NCI-H774 (cell line): ENCODE data around the gene ACSBG1.

ENCODE experiments used
- DNase-seq: peaks from one replicate; lab custom pipeline; 2025; lab: John Stamatoyannopoulos, UW

Gene ACSBG1

DNA sequence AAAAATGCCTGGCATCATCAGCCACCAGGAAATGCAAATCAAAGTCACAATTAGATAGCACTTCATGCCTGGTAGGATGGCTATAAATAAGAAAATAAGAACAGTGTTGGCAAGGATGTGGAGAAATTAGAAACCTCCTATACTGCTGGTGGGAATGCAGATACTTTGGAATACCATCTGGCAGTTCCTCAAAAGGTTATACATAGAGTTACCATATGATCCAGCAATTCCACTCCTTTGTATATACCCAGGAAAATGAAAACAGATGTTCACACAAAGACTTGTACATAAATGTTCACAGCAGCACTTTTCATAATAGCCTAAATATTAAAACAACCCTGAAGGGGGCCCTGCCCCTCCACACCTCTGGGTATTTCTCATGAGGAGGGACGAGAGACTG lies 13.7 kb downstream of the ACSBG1 start:
- DNase-seq = no peak

DNA sequence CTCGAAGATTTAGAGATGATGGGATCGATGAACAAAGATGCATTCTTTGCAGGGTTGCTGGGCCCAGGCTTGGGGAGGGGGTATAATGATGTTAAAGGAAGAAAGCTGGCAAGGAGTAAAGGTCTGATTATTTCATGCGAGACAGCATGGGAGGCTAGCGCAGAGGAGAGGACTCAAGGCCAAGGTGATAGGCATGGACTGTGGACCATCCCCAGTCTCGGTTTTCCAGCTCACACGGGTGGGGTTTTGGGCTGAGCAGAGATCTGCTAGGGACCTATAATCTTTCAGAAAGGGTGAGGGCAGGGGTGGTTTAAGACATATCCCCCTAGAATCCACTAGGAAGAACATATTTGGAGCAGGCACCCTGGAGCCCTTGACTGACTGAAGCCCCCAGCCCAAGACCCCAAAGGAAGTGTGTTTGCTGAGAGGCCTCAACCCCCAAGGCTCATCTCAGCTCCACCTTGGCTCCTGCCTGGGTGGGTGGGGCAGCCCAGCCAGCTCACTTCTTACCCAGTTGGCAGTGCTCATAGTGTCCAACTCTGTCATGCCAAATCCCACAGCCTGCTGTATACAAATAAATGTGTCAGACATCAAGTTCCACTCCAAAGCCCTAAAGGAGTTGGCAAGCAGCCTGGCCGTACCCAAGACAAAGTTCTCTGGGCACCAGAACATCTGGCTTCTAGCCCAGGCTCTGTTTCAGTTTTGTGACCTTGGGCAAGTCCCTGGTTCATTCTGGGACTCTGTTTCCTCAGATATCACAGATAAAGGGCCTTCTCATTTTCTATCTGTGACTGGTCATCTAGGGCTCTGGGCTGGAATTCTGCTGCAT lies 17.9 kb downstream of the ACSBG1 start:
- DNase-seq = no peak

DNA sequence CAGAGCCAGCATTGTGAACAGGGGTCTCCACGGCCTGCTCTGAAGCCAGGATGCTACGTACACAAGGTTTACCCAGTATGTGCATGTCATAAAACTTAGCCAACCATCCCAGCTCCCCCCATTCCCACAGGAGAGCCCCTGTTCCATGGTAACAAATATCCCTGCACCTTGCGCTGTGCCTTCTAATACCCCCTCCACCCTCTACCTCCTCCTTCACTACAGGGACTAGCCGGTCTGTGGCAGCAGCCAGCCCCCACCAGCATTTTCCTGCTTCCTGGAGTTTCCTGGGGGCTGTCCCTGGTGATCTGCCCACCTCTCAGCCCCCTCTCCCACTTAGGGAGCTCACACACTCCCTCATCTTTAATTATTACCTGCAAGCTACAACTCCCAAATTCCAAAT lies 20.4 kb downstream of the ACSBG1 start:
- no peak for DNase-seq

DNA sequence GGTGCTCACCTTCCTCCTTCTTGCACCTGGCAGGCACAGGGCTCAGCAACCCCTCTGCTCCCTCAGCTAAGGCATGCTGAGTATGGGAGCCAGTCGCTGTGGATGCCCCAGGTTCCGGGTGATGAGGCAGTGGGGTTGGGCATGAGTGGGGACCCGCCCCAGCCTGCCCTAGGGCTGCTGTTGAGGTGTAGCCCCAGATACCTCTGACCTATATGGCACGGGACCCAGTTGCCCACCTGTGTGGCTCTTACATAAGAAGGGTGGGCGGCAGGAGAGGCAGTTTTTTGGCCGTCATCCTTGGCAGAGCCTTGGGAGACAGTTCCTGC lies 21.0 kb downstream of the ACSBG1 start:
- no peak for DNase-seq

DNA sequence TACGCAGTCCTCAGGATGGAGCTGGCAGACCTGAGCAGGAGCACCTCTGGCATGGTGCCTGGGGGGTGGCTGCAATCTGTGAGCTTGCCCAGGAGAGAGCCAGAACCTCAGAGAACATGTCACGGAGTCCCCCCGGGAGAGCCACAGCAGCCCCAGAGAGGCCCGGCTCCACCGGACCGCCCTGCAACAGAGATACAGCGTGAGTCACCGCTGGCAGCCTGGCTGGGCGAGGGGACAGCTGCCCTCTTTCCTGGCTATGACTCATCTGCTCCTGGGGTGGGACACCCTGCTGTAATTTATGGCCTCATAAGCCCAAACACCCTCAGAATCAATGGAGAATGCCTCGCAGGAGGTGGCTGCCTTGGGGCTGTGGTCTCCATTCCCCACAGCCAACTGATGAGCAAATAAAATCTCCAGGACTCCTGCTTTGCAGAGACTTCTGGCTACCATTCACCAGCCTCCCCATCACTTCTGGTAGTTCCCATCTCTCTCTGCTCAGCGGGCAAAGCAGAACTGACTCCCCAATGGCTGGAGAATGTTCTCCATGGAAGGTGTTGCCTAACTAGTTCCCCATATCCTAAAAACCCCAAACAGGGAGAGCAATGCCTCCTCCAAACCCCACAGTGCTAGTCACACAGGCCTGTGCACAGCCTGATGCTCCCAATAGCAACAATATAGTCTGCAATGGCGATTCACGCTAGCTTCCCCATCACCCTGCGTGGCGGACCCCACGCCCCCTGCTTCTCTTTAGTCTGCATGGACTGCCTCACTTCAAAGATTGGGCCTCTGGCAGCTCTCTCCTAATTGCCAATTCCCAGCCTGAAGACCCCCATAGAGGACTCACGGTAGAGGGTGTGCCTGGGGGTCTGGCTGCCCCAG lies 21.6 kb downstream of the ACSBG1 start:
- DNase-seq = no peak

DNA sequence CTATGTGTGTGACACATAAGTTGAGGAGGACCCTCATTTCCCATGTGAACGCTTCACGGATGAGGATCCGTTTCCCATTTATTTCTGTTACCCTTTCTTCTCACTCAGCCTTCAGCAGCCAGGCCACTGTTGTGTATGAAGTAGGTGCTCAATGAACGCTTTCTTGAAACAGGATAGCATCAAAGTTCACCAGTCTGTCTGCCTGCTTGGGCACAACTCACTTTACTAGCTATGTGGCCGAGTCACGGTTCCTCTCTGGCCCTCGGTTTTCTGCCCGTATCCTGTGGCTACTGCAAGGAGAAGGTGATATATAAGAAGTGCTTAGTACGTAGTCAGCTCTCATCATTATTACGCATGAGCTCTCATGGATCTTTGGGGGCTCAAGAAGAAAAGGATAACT lies 22.4 kb downstream of the ACSBG1 start:
- no peak for DNase-seq

DNA sequence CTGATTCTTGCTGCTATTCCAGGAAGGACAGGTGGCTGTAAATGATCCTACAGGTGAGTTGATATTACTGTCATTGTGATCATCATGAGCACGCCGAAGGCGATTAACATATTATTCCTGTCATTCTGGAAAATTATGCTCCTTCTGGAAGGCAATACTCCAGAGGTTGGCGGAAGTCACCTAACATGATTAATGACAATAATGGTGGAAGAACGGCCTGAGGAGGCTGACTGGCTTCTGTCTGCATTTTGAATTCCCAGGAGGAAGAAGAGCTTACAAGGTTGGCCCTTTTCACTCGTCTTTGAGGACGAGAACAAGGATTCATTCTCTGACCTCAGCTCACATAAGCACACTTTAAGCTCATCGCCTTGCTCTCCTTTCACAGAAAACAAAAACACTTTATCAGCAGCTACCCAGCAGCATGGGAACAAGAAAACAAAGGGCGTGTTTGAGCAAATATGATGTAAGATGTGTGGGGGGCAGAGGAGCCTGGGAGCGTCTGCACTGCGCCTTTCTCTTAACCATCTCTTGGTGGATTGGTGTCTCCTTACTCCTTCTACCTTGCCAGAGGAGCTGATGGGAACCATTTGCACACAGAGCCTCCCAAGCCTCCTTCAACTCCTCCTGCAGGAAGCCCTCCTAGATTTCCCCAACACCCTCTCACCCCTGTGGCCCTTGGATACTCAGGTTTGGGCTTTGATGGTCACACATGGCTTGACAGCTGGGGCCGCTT lies 23.0 kb downstream of the ACSBG1 start:
- DNase-seq = no peak

DNA sequence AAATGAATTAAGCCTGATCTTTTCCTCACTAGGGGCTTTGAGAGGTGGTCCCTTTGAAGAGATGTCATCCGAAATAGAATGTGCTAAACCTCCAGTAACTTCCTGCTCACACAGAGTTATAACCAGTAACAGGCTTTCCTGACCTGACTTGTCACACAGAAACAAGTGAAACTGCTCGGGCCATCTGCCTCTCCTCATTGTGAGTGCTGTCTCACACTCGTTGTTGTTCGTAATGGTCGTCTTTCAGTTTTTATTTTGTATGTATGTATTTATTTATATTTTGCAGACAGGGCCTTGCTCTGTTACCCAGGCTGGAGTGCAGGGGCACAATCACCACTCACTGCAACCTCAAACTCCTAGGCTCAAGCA lies 24.0 kb downstream of the ACSBG1 start:
- DNase-seq = no peak

DNA sequence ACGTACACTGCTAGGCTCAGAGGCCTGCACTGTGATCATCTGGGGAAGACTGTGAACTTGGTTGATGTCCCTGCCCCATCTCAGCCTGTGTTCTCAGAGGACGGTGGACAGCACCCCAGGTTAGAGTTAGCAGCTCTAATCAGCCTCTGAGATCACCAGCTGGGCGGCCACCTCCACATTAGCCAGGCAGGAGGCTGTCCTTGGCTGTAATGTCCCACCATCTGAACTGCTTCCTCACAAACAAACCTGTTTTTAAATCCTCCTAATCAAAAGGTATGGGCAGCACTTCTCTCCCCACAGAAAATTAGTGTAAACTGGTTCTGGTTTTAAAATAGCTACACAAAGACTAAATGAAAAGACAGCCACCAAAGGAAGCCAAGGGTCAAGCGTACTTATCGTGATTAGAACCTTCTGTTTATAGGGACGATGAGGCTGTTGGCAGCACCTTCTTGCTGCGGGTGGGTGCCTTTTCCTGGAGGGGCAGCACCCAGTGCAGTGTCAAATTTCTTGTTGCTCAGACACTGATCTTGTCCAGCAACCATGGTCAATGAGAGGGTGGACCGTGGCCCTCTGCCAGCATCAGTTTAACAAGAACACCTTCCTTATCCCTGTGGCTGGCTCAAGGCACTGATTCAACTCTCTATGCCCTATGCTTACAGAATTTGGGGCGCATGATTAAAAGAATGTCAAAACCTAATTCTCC lies 24.6 kb downstream of the ACSBG1 start:
- no peak for DNase-seq

DNA sequence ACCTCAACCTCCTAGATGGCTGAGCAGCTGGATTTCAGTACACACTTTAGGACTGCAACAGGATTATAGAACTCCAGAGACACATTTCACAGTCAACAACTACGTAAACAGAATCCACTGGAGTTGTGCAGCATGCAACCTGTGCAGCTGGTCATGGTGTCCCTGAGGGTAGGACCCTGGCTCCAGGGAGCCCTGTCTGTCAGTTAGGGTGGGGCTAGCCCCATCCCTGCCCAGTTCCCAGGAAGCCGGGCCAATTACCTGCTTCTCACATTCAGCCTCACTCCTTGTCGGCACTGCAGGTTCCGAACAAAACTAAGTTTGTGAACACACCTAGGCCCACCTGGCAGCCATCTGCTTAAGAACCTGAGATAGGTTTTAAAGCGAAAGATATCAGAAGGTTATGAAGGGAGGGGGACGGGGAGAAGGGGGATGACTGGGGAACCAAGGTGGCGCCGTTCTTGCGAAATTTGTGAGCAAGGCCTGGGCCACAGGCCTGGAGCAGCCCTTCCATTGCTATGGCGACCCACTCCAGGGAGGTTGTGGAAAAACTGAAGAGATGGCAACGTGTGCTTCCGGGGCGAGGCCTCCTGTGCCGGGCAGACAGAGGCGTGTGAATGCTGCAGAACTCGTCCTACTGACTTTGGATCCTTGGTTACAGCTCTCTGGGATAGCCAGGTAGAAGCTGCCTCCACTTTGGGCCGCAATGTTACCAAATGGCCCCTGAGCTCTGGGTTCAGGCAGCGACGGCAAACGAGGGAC lies 25.3 kb downstream of the ACSBG1 start:
- DNase-seq = no peak

DNA sequence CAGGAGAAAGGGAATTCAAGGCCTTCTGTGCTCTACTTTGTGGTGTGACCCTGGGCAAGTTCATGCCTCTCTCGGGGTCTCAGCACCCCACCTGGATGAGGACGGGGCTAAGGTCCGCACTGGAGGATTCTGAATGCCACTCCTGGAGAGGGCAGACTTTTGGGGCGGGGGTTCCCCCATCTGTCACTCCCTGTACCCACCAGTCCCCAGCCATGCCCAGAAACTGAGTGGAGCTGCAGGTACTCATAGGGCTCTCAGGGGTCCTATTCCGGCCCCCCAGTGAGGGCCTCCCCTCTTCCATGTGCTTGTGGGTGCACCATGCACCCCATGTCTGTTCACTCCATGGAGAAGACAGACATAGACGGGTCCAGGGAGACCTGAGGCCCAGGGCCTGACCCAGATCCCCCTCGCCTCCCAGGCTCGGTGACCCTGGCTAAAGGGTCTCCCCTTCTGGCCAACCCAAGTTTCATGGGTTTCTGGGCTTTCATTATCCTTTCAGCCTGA lies 26.0 kb downstream of the ACSBG1 start:
- no peak for DNase-seq

DNA sequence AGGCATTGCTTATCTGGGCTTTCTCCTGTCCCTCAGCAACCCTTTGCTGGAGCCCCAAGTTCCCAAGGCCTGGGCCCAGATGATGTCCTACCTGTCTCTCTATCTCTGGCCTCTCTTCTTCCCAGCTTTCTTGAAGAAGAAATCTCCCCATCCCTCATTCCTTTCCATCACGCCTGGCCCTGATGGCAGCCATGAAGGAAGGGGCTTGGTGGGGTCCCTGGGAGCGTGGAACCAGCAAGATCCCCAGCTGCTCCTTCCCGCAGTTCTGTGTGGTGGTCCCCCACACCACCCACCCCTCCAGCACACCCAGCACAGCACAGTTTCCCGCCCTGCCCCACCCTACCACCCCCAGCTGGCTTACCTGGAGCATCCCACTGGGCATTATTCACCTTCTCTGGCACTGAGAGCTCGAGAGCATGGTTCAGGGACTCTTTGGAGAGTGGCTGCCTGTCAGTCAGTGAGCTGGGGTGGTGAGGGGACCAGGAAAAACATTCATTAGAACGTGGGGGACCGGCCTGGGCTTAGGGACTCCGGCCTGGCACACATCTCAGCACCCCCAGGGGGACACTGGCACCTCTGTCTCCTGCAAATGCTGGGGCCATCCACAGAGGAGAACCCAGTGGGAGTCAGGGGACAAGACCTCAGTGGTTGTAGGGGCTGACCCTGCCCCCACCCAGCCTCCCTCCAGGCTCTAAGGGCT lies 26.6 kb downstream of the ACSBG1 start:
- no peak for DNase-seq

DNA sequence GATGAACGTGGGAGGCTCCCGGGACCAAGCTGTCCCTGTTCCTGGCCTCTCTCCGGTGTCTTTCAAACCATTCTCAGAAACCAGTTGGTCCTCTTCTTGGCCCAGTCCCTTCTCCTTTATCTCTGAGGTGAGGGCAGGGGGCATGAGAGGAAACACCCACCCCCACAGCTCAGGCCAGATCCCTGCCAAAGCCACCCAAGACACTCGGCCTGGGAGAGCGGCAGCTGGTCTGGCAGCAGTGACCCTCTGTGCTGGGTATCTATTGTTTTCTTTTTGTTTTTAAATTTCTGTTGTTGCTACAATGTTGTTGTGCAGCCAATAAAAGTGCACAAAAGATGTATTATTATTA lies 27.3 kb downstream of the ACSBG1 start:
- no peak for DNase-seq

DNA sequence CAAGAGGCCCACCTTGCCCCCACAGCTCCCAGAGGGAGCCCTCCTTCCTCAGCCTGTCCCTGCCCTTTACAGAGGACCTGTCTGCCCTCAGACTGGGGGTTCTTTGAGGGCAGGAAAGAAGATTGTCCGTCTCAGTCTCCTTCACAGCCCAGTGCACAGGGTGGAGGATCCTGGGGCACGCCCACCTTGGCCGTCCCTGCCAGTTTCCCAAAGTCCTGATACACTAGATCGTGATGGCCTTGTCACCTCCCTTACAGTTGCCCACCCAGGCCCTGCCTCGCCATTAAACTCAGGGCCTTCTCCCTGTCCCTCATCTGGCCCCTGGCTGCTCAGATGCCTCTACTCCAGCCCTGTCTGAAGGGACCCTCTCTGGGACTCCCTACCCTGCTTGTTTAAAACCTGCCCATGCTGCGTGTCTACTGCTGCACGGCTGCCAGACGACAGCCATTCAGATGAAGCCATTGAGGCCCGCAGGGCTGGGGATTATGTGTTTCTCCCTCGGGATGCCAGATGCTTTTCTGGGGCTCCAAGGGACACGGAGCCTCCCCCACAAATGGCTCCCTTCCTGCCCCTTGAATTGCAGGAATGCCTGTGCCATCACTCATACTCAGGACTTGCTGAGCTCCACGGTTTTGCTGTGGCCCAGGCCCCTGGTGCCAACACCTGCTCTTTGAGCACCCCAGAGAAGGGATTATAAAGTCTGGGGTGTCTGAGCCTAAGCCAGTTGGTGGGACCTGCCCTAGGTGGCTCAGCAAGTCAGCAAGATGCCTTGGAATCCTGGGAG lies 27.8 kb downstream of the ACSBG1 start:
- no peak for DNase-seq

DNA sequence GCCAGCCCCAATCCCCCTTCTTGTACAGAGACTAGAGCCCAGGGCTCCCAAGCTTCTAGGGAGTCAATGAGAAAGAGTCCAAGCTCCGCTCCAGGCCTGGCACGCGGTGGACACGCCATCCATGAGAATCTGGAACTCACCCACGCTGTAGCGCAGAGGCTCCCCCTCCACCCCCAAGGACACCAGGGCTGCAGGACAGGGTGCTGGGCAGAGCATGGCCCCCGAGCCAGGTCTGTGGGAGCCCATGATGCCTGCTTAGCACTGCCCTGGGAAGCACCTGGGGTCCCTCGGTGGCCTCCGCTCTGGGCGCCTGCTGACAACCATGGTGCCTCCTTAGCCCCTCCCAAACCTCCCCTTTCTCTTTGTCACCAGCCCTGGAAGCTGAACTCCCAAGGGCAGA lies 28.5 kb downstream of the ACSBG1 start:
- DNase-seq = no peak

DNA sequence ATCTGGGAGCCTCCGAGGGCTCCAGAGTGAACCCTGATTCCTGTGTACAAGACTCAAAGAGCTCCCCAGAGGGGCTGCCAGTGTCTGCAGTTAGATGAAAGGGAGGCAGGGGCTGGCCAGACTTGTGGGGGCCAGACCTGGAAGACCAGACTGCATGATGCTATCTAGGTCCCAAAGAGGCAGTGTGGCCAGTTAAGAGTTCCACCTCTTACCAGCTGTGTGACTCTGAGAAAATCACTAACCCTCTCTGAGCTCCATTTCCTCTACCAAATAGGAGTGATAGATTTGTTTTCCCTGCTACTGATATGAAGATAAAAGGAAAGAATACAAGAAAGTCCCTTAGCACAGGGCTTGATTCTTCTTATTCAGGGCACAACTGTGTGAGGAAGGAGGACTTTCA lies 29.0 kb downstream of the ACSBG1 start:
- DNase-seq = no peak

DNA sequence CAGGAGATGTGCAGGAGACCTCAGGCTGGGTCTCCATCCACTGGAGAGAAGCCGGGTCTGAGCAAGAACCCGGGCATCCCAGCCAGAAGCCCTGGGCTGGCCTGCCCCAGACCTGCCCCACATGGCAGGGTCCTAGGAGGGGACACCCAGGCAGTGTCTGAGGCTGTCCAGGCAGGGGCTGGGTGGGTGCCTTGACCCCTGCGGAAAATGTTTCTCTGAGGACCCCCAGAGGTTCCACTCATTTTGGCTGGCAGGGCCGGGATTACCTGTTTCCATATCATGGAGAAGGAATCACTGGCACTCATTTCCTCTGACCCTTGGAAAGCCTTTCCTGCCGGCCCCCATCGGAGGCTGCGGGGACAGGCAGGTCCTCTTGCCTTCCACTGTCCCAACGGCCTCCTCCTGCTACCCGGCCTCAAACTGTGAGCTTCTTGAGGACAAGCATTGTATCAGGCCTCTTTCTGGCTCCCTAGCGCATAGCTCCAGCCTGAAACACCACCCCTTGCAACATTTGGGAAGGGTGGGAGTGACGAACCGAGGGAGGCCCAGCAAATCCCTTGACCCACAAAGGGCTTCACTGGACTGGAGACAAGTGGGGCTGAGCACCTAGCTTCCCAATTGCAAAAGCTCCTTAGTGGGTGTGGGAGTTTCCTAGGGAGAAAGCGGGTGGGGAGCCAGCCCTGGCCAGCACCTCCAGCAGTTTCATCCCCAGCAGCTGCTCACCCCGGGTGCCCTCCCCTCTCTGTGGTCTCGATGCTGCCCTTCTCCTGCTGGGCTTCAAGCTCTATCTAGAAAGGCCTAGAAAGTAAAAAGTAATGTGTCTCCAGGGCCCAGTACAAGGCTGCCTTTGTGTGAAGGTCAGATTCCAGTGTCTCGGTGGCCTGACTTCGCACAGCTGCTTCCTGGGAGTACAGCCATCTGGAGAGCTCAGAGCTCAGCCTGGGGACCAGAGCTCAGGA lies 29.7 kb downstream of the ACSBG1 start:
- no peak for DNase-seq

DNA sequence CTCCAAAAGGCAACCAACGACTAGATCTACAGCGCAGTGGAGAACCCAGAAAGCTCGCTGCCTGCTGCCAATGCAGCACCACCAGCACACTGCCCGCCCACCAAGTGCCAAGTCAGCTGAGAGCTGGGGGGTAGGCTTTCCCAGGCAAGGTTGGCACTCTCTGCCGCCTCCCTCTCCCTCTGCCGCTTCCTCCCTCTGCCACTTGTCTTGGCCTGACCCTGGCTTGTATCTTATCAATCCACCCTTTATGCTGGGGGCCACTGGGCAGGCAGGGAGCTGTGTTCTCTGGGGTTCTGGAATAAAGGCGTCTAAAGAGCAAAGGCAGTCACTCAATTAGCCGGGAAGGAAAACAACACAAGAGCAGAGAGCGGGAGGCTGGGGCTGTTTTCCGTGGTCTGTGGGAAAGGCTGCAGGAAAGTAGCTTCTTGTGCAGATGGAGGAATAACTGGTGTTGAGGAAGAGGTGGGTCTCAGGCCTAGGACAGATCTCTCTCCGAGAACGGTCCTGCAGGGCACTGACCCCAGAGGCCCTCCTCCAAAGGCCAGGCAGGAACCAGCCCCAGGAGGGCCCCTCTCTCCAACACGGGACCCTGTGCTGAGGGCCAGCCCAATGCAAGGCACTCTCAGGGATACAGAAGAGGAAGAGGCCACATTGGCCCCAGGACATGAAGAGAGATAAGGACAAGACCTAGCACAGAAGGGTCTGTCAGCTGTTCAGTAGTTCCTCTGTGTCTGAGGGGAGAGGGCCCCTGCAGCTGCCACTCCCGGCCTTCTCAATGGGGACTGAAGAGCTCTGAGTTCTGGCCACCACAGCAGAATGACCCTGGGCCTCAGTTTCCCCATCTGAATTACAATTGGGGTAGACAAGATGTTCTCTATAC lies 30.8 kb downstream of the ACSBG1 start:
- DNase-seq = no peak
